ENCODE data around the gene GPC5. TPM values are rescaled to one million over a fixed set of nuclear protein-coding genes. Genes with fewer than 3 reads are reported as not detected.

GPC5 gene
- total and polyA plus RNA-seq, 9 of the 15 experiments (the other 6 are each of a cell fraction or from before 2014, with no cell fraction given) = 0.18 to 0.27 TPM; not detected in 7

GRCh38 chr13:92187378-92187989, 789.1 kb downstream of the GPC5 start (continued):
- TF ChIP-seq RBM17 (IDR thresholded peaks at IDR 0.05; ENCODE audit: borderline replicate concordance, low read depth, low read length) (no peak), ARID2 (IDR thresholded peaks at IDR 0.05) (no peak)

- H3K27me3 ChIP-seq (ENCODE audit: control insufficient read depth in 2 of 2, insufficient read depth in 2 of 2, low read length in 2 of 2) = no peaks in the 10 kb centered on the region
- intact Hi-C loops (cut with micrococcal nuclease) = no loop called here
- FAIRE-seq (no peak), ATAC-seq (no peak), DNase-seq (ENCODE audit: extremely low read depth in 1 of 4, low spot score in 3 of 4) (no peak)
- no peak overlapping the region for H3K27ac ChIP-seq (ENCODE audit: extremely low read depth, low read depth, low read length)
- no peaks in the 10 kb centered on the region for H3K36me3 ChIP-seq (ENCODE audit: control insufficient read depth, insufficient read depth, low read length)
- H3K4me2 ChIP-seq (ENCODE audit: insufficient read depth, low read length) = no peak overlapping the region
- WGBS (ENCODE audit: insufficient coverage, low coverage, missing lambda C conversion rate) = 0% methylated on average over 1 of the region's 2 CpGs
- POLR2A ChIA-PET = no interaction called here
- no peaks in the 10 kb centered on the region for H3K9me1 ChIP-seq (ENCODE audit: control insufficient read depth, insufficient read depth, low read length)
- no peak overlapping the region for H2AFZ ChIP-seq (ENCODE audit: low read depth, low read length)
- no peak overlapping the region for H3K4me3 ChIP-seq
- H3K9me3 ChIP-seq (replicated peaks; ENCODE audit: control insufficient read depth, insufficient read depth, low read depth, low read length) = no peaks in the 10 kb centered on the region
- CTCF ChIA-PET (ENCODE audit: low intra/inter-chr PET ratio) = no interaction called here
- no peaks in the 10 kb centered on the region for H3K4me1 ChIP-seq (replicated peaks in 1 of 2; ENCODE audit: control insufficient read depth in 2 of 2, insufficient read depth in 2 of 2, low read length in 2 of 2)
- no peaks in the 10 kb centered on the region for H4K20me1 ChIP-seq (replicated peaks; ENCODE audit: control insufficient read depth, insufficient read depth, low read length)
- no TSS peak for BruUV-seq (replicated peaks)
- no peak overlapping the region for H3K9ac ChIP-seq (ENCODE audit: insufficient read depth in 1 of 2, low read depth in 2 of 2, low read length in 2 of 2)
- in situ Hi-C loops (cut with MboI) = loop anchor here (25.0 kb wide), 1 partner anchor 326 kb away; no protein-coding TSS in a partner anchor
- no peaks in the 10 kb centered on the region for H3K79me2 ChIP-seq (ENCODE audit: control insufficient read depth, insufficient read depth, low read length)
- TF ChIP-seq MLX (CRISPR knock-in tag; conservative IDR thresholded peaks at IDR 0.05) (no peak), TGIF2 (CRISPR knock-in tag; IDR thresholded peaks at IDR 0.05) (no peak), ATF3 (IDR thresholded peaks at IDR 0.05) (no peak), ATF3 (CRISPR knock-in tag; conservative IDR thresholded peaks at IDR 0.05) (no peak), KDM4B (IDR thresholded peaks at IDR 0.05; ENCODE audit: borderline replicate concordance in 2 of 2, low read depth in 1 of 2) (no peak), TFAM (CRISPR knock-in tag; conservative IDR thresholded peaks at IDR 0.05) (no peak), ZNF23 (CRISPR knock-in tag; IDR thresholded peaks at IDR 0.05) (no peak), THAP7 (CRISPR knock-in tag; IDR thresholded peaks at IDR 0.05) (no peak), ZNF696 (CRISPR knock-in tag; conservative IDR thresholded peaks at IDR 0.05) (no peak), SMARCE1 (IDR thresholded peaks at IDR 0.05) (no peak), DDX20 (tag; IDR thresholded peaks at IDR 0.05; ENCODE audit: low read depth) (no peak), CEBPB (tag; IDR thresholded peaks at IDR 0.05) (no peak), ZNF589 (CRISPR knock-in tag; IDR thresholded peaks at IDR 0.05; ENCODE audit: low read depth) (no peak), ZNF316 (IDR thresholded peaks at IDR 0.05) (peak; percentile 18; the same call in 1 of the 2 replicates)
These were observed 790.2 kb downstream of the GPC5 start for GRCh38 chr13:92188574-92188973.
